SIG-M5 (cell line): Measurements from ENCODE around the gene C6orf15.

ENCODE experiments used
- DNase-seq: peaks from one replicate; lab custom pipeline; 2025; lab: John Stamatoyannopoulos, UW

The C6orf15 gene

DNA sequence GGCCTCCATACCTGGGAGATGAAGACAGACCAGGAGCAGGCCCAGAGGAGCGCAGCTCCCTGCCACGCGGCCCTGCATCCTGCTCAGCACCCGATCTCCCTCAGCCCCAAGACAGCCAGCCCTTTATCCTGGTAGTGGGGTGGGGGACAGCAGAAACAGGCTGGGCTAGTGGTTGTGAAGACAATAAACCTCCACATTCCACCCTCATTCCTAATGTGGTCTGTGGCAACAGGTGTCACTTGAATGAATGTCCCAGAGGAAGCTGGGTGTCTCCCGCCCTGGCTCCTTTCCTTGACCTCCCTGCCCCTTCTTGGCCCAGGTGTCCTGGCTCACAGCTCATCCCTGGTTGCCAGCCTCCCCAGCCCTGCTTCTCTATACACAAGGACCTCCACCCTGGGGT, at the start of gene C6orf15:
TSS of gene C6orf15 (minus strand) at position 98 of the 400 bp plus-strand sequence. CDS start at position 78, 20 bp downstream.
- no peak for DNase-seq

DNA sequence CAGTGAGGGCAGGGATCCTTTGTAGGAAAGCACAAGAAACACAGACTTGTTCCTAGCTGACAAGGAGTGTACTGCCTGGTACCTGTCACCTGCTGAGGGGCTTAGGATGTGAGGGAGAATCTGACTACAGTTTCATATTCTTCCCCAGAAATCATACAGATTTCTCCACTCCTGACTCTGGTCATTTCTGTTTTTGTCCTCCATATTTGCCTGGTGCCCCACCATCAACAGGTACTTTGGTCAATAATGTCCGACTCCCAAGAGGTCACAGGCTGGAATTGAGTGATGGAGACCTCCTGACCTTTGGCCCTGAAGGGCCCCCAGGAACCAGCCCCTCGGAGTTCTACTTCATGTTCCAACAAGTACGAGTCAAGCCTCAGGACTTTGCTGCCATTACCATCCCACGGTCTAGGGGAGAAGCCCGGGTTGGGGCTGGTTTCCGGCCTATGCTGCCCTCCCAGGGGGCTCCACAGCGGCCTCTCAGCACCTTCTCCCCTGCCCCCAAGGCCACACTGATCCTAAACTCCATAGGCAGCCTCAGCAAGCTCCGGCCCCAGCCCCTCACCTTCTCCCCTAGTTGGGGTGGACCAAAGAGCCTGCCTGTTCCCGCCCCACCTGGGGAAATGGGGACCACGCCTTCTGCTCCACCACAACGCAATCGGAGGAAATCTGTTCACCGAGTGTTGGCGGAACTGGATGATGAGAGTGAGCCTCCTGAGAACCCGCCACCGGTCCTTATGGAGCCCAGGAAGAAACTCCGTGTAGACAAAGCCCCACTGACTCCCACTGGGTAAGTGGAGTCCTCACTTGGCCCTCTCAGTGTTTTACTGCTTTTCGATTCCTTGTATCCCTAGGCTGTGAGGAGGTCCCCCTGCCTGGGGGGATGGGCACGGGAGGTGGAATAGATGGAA, 49.1 kb upstream of the C6orf15 start:
- DNase-seq, result no peak

DNA sequence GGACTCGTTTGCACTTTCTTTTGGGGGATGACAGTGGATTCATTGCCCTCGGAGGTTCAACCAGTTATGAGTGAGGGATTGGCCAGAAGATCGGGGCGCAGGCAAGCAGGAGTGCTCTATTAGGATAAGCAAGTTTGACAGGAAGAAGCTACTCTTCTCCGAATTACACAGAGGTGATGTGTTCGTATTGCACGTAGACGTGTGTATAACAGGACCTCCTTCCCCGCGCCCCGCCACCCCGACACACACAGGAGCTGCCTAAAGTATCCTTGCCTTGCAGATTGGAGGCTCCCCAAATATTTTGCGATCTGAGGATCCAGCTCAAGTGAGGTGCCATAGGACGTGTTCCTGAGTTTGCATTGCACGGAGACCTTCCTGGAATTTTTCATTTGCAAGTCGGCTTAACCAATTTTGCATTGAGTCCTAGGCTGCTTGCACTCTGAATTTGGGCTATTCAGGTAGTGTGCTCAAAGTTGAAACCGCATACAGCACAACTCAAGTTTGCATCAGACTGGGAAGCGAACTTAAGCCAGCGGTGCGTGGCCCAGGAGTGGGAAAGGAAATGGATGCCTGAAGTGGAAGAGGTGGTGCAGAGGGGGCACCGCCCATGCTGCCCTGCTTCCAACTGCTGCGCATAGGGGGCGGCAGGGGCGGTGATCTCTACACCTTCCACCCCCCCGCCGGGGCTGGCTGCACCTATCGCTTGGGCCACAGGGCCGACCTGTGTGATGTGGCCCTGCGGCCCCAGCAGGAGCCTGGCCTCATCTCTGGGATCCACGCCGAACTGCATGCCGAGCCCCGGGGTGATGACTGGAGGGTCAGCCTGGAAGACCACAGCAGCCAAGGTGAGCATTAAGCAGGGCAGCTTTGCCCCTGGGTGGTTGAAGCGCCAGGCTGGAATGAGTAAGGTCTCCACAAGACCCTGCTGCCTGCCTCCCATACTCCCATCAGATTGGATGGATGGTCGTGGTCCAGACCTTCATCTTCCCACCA, 46.8 kb upstream of the C6orf15 start:
- no peak for DNase-seq

DNA sequence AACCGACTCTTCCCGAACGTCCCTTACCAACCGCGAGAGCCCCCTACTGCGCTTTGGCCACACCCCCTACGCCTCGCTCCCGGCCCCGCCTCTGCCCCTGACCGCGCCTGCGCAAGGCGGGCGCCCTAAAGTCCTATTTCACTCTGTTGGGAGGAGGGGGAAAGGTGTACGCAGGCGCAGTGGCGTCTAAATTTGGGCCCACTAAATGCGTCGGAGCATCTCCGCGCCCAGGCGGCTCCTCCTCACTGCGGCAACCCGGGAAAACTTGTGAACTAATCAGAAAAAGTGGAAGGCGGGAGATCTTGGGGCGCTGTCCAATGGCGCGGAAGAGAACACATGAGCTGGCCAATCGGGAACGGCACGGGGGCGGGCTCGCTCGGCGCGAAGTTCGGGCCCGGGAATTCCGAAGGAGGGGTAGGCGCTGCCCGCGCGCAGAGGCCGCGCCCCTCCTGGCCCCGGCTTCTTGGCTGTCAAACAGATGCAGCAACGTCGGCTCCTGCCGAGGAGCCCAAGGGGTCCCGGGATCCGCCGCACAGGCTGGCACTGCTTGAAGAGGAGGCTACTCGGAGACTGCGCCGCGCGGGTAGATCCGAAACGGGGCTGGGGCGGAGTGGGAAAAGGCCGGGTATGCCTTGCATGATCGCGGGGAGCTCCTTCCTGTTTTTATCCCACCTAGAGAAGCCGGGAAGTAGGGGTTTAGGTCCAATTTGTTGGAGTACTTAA, 45.9 kb upstream of the C6orf15 start, which contains the start of gene TCF19:
TSS of gene TCF19 (plus strand) at position 450 of the 723 bp plus-strand sequence. CDS start 881 bp downstream, outside the sequence.
- DNase-seq, result peak; percentile 92

DNA sequence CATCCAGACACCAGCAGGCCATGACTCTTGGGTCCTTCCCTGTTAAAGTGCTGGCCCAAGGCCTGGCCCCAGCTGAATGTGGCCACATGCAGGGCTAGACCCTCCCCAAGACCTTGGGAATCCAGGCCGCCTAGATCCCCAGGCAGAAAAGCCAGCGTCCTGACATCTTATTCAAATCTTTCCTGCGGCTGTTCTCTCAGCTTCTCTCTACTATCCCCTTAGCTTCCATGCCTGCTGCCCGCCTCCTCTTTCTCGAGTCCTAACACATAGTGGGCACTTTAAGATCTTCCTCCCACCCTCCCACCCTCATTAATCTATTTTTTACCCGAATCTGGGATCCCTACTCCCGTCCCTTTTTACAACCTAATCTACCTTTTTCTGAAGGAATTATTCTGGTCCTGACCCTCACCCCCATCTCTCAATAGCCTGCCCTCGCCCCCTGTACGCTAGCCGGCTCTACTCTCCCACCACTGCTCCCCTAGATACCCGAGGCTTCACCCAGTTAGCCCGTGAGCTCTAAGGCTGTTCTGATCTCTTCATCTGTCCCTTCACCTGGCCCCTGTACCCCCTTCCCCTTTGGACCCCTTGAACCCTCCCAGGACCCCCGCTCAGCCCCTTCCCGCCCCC, 45.3 kb upstream of the C6orf15 start, which contains the start of gene CCHCR1:
TSS of gene CCHCR1 (minus strand) at position 290 of the 627 bp plus-strand sequence. CDS start at position 88, 202 bp downstream.
- no peak for DNase-seq

DNA sequence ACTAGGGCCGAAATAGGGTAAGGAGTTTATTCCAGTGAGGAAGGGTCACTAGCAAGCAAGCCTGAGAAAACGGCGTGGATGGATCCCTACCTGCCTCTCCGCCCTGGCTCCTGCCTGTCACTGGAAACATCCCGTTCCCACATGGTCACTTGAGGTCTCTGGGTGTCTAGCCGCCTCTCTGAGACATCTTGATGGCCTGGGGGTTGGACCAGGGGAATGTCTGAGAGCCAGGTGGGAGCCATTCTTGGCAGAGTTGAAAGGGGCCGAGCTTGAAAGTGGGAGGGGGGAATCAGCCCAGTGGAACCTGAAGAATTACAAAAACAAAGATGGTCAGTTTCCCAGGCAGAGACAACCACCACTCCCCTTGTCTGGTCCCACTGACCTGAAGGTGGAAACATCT, 44.3 kb upstream of the C6orf15 start:
- DNase-seq, result no peak

DNA sequence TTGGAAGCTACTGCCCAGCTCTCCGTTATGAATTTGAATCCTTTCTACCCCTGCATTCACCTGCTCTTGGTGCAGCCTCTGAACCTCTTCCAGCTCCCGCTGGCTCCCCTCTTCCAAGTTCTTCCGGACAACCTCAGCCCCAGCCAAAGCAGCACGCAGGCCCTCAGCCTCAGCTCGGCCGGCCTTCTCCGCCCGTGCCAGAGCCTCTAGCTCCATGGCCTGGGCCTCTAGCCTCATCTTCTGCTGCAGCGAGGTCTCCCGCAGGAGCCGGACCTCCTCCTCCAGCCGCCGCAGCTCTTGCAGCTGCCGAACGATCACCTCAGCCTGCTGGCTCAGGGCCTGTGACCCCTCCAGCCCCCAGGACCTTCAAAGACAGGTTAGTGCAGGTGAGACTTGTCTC, 42.1 kb upstream of the C6orf15 start:
- DNase-seq, result no peak

DNA sequence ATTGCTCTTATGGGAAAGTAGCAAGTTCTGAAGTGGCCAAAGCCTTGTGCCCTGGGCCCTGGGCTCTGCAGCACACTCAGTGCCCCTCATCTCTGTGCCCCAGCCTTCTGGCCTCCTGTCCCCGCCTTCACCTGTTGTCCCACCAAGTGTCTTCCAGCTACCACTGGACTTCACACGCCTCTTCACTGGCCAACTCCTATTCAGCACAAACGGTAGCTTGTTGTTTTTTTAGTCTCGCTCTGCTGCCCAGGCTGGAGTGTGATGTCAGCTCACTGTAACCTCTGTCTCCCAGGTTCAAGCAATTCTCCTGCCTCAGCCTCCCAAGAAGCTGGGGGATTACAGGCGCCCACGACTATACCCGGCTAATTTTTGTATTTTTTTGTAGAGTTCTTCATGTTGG, 40.4 kb upstream of the C6orf15 start:
- DNase-seq, result no peak

DNA sequence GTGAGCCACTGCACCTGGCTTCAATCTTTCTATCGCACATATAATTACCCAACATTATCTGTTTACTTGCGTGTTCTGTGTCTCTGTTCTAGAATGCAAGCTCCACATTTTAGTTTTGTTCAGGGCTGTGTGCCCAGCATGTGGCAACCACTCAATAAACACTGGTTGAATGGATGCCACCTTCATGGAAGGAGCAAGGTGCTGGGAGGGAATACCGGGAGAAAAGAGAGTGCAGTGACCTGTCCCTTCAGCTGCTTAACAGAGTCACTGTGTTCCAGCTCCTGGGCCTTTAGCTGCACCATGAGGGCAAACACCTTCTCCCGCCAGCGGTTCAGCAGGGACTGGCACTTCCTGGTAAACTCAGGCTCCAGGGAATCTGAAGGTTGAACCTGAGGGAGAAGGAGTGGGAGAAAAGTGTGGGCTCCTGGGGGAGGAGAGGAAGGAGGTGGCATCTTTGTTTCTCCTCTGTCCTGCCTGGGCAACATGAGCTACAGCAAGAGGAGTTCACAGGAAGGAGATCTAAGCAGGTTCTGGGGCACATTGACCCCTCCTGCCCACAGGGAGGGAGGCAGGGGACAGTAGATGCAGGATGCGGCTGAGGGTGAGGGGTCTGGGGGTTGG, 37.6 kb upstream of the C6orf15 start:
- DNase-seq, result no peak

DNA sequence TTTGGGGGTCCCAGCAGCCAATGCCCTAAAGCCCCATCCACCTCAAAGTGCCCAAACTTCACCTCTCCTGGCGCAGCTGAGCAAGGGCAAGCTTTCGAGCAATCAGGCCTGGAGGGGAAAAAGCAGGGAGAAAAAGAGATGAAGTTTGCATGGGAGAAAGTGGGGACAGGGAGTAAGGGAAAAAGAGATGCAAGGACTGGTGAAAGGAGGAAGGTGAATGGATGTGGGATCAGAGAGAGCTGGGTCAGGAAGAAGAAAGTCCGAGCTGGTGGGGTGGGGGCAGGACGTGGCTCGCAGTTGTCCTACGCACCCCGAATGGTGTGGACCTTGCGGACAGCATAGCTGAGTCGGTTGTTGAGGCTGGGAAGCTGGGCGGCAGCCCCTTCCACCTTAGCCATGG, 33.0 kb upstream of the C6orf15 start:
- no peak for DNase-seq

DNA sequence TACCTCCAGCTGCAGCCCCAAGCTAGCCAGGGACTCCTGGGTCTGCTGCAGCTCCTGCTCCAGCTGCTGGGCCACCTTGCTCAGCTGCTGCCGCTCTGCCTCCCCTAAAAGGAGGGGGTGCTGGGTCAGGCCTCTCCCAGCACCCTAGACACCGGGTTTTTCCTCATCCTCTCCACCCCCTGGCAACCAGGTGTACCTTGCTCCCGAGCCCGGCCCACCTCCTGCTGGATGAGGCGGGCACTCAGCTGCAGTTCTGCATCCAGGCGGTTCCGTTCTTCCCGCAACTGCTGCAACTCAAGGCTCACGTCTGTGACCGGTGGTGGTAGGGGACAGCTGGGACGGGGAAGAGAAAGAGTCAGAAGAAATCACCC, 32.6 kb upstream of the C6orf15 start:
- no peak for DNase-seq

DNA sequence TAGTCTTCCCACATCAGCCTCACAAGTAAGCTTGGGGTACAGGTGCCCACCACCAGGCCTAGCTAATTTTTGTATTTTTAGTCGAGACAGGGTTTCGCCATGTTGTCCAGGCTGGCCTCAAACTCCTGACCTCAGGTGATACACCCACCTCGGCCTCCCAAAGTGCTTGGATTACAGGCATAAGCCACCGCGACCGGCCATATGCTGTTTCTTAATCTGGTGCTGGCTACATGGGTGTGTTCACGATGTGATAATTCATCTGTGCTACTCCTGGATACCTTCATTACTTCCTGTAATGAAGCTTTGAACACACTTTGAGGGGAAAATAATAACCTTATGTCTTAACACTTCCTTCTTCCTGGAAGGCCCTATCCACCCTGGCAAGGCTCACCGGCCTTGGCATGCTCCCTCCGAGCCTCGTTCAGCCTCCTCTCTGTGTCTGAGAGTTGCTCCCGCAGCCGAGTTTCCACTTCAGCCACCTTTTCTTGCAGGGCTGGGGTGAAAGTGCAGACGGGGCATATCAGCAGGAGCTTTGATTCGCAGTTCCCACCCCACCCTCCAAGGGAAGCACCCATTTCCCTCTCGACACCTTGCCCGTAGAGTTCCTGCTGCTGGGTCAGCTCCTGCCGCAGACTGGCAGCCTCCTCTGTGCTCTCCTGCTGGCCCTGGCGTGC, 32.1 kb upstream of the C6orf15 start:
- DNase-seq, result no peak

DNA sequence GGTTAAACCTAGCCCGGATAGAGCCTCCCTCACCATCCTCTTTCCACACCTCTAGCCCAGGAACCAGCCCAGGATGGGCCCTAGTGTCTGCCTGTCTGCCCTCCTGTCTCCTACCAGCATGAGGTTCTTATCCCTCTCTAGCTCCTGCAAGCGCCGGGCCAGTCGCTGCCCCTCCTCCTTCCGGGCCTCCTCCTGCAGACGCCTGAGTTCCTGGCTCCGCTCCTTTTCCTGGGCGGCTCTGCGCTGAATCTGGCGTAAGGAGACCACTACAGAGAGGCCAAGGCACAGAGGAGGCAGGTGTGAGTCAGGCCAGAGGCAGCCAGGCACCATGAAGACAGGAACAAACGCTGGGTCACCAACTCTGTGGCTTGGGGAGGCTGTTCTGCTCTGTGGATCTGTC, 30.8 kb upstream of the C6orf15 start:
- no peak for DNase-seq

DNA sequence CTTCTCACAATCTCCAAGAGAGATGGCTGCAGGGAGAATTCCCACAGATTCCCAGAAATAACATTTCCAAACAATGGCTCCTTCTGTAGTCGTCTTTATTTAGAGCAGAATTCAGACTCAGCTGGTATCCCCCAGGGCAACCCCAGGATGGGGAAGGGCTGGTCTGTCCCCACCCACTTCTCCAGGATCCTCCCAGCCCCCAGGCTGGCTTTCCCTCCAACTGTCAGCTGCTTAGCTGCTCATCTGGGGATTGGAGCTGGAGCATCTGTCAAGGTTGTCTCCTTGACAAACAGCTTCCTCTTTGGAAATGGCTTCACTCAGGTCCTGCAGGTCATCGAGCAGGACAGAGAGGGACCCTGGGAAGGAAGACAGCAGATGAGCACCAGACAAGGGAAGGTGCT, 30.0 kb upstream of the C6orf15 start:
- DNase-seq, result no peak

DNA sequence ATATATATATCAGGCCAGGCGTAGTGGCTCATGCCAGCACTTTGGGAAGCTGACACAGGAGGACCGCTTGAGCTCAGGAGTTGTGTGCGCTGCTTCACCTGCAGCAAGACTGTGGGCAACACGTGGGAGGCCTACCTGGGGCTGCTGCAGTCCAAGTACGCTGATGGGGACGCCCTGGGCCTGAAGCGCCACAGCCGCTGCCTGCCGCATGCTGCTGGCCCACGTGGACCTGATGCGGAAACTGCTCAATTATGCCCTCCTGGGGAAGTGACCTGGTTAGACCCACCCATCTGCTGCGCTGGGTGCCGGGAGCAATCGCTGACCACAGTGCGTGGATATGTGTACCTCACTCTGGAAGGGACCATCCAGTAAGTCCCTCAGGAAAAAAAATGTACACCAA, 28.3 kb upstream of the C6orf15 start:
- DNase-seq, result no peak

DNA sequence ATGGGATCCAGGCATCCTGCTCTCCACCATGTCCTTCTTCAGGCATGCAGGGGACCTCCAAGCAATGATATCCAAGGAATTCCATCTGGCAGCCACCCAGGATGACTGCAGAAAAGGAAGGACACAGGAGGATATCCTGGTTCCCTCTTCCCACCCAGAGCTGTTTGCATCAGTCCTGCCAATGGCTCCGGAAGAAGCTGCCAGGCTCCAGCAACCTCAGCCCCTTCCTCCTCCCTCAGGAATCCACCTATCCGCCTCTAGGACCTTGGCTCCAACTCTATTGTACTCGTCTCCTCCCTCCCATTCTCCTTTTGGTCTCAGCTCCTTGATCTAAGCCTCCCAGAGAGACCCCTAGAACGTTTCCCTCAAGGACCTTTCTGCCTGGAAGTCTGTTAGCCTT, 27.2 kb upstream of the C6orf15 start:
- DNase-seq, result no peak

DNA sequence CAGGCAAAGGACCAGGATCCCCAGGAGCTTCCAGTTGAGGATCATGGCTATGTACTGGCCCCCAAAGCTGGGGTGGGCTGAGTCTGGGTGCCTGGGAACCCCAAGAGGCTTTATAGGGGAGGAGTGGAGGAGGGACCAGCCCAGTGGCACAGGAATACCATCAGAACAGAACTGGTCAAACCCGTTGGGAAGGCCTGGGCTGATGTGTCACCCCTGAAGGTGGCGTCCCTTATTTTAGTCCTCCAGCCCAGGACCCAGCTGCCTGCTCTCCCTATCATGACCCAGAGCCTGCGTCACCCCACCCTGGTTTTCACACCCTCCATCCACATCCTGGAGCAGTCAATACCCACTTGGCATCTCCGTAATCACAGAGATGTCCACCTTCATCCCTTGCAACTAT, 26.6 kb upstream of the C6orf15 start, which contains the start of gene PSORS1C2:
TSS of gene PSORS1C2 (minus strand) at position 85 of the 400 bp plus-strand sequence. CDS start at position 45, 40 bp downstream.
- no peak for DNase-seq

DNA sequence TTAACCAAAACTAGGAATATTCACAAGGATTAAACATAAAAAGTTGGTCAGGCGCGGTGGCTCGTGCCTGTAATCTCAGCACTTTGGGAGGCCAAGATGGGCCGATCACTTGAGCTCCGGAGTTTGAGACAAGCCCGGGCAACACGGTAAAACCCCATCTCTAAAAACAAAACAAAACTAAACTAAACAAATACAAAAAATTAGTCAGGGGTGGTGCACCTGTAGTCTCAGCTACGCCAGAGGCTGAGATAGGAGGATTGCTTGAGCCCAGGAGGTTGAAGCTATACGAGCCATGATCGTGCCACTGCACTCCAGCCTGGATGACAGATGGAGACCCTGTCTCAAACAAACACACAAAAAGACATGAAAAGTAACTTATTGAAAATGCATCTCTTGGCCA, 23.3 kb upstream of the C6orf15 start:
- no peak for DNase-seq

DNA sequence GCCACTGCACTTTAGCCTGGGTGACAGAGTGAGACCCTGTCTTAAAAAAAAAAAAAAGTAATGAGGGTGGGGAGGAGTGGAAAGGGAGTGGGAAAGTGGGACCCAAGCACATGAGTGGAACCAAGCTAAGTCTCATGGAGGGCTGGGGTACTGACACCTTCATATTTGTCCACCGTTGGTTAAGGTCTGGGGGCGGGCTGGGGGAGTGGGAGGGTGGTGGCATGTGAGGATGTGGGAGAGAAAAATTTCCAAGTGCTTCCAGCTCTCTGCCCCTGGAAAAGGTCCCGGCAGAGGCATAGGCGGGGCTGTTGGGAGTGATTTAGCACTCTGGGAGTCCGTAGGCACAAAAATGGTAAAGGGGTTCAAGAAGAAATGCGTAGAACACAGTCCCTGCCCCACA, 20.4 kb upstream of the C6orf15 start:
- DNase-seq, result no peak

DNA sequence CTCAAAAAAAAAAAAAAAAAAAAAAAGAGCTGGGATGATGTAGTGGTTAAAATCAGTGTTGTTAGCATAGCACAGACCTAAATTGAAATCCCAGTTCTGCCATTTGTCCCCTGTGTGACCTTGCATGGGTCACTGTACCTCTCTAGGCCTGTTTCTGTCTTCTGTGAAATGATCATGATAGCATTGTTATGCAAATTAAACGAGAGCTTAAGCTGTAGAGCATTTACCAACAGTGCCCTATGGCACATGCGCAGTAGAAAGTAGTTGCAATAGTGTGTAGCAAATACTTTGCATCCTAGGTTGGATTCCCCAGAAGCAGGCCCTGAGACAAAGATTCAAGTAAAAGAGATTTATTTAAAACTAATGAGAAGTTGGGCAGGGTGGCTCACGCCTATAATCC, 19.2 kb upstream of the C6orf15 start:
- no peak for DNase-seq
